ENCODE results near the gene POLE3.

The POLE3 gene

GRCh38 chr9:113421726-113422125, 11.3 kb upstream of the POLE3 start:
- H3F3A ChIP-seq (ENCODE audit: insufficient read depth, low read length): no peaks in the 10 kb centered on the region; the same call in 1 of the 2 replicates
- no peaks in the 10 kb centered on the region for H3K9me2 ChIP-seq (replicated peaks; ENCODE audit: insufficient read depth, low read length)
- H3K36me3 ChIP-seq (replicated peaks; ENCODE audit: insufficient read depth, low read length): no peaks in the 10 kb centered on the region
- no peak overlapping the region for H3K27ac ChIP-seq (ENCODE audit: low read length)
- no peak overlapping the region for H3K4me3 ChIP-seq (ENCODE audit: low read length)
- H3K79me2 ChIP-seq (ENCODE audit: low read length): no peaks in the 10 kb centered on the region
- no peaks in the 10 kb centered on the region for H3K9me3 ChIP-seq (replicated peaks; ENCODE audit: insufficient read depth, low read length)
- no peak overlapping the region for H3K9ac ChIP-seq (ENCODE audit: low read length)
- no peaks in the 10 kb centered on the region for H4K20me1 ChIP-seq (ENCODE audit: insufficient read depth, low read length)
- peaks cover 3% of the 10 kb centered on the region for H3K4me1 ChIP-seq (ENCODE audit: low read length)
- no peak overlapping the region for H3K4me2 ChIP-seq (ENCODE audit: low read depth, low read length)
- TF ChIP-seq EZH2 (optimal IDR thresholded peaks at IDR 0.05; ENCODE audit: low read depth, low read length) (no peak), CTCF (IDR thresholded peaks at IDR 0.05; ENCODE audit: low read length) (no peak), EZH2phosphoT487 (IDR thresholded peaks at IDR 0.05; ENCODE audit: low read length) (no peak)
- no peaks in the 10 kb centered on the region for H3K27me3 ChIP-seq (replicated peaks; ENCODE audit: insufficient read depth, low read length)
- H2AFZ ChIP-seq (ENCODE audit: low read length): no peak overlapping the region
- no peak for DNase-seq

GRCh38 chr9:113417370-113417769, 6.9 kb upstream of the POLE3 start:
- no peak overlapping the region for H3K9ac ChIP-seq (ENCODE audit: low read length)
- H3F3A ChIP-seq (ENCODE audit: insufficient read depth, low read length): peaks cover 8% of the 10 kb centered on the region; the same call in 1 of the 2 replicates
- H3K4me2 ChIP-seq (ENCODE audit: low read depth, low read length): no peak overlapping the region
- H3K9me2 ChIP-seq (replicated peaks; ENCODE audit: insufficient read depth, low read length): no peaks in the 10 kb centered on the region
- no peak overlapping the region for H3K27ac ChIP-seq (ENCODE audit: low read length)
- H3K27me3 ChIP-seq (replicated peaks; ENCODE audit: insufficient read depth, low read length): no peaks in the 10 kb centered on the region
- no peaks in the 10 kb centered on the region for H3K36me3 ChIP-seq (replicated peaks; ENCODE audit: insufficient read depth, low read length)
- no peaks in the 10 kb centered on the region for H4K20me1 ChIP-seq (ENCODE audit: insufficient read depth, low read length)
- no peak for DNase-seq
- H3K4me1 ChIP-seq (ENCODE audit: low read length): peaks cover 16% of the 10 kb centered on the region
- no peaks in the 10 kb centered on the region for H3K79me2 ChIP-seq (ENCODE audit: low read length)
- no peak overlapping the region for H2AFZ ChIP-seq (ENCODE audit: low read length)
- H3K9me3 ChIP-seq (replicated peaks; ENCODE audit: insufficient read depth, low read length): no peaks in the 10 kb centered on the region
- no peak for TF ChIP-seq CTCF (IDR thresholded peaks at IDR 0.05; ENCODE audit: low read length)
- no peak for TF ChIP-seq EZH2phosphoT487 (IDR thresholded peaks at IDR 0.05; ENCODE audit: low read length)
- TF ChIP-seq EZH2 (optimal IDR thresholded peaks at IDR 0.05; ENCODE audit: low read depth, low read length): no peak
- no peak overlapping the region for H3K4me3 ChIP-seq (ENCODE audit: low read length)

GRCh38 chr9:113416149-113416721, 5.8 kb upstream of the POLE3 start:
- H3K4me2 ChIP-seq (ENCODE audit: low read depth, low read length): peak overlapping the region; percentile 36
- H3K4me1 ChIP-seq (ENCODE audit: low read length): peaks cover 16% of the 10 kb centered on the region
- peak; percentile 54 for DNase-seq
- no peak overlapping the region for H3K4me3 ChIP-seq (ENCODE audit: low read length)
- H3K9me2 ChIP-seq (replicated peaks; ENCODE audit: insufficient read depth, low read length): no peaks in the 10 kb centered on the region
- TF ChIP-seq EZH2 (optimal IDR thresholded peaks at IDR 0.05; ENCODE audit: low read depth, low read length) (no peak), CTCF (IDR thresholded peaks at IDR 0.05; ENCODE audit: low read length) (no peak), EZH2phosphoT487 (IDR thresholded peaks at IDR 0.05; ENCODE audit: low read length) (no peak)
- no peaks in the 10 kb centered on the region for H3K9me3 ChIP-seq (replicated peaks; ENCODE audit: insufficient read depth, low read length)
- H4K20me1 ChIP-seq (ENCODE audit: insufficient read depth, low read length): no peaks in the 10 kb centered on the region
- H3K27me3 ChIP-seq (replicated peaks; ENCODE audit: insufficient read depth, low read length): no peaks in the 10 kb centered on the region
- H3K9ac ChIP-seq (ENCODE audit: low read length): peak overlapping the region; percentile 25; the same call in 1 of the 2 replicates
- H3K27ac ChIP-seq (ENCODE audit: low read length): peak overlapping the region; percentile 73; the same call in 1 of the 2 replicates
- no peaks in the 10 kb centered on the region for H3K36me3 ChIP-seq (replicated peaks; ENCODE audit: insufficient read depth, low read length)
- H3K79me2 ChIP-seq (ENCODE audit: low read length): no peaks in the 10 kb centered on the region
- peak overlapping the region; percentile 44 for H2AFZ ChIP-seq (ENCODE audit: low read length)
- H3F3A ChIP-seq (ENCODE audit: insufficient read depth, low read length): peaks cover 8% of the 10 kb centered on the region; the same call in 1 of the 2 replicates

Measured in MM.1S (cell line).